SK-MEL-5 (cell line): ENCODE measurements around the gene ILRUN. TPM values are rescaled to one million over a fixed set of nuclear protein-coding genes. Genes with fewer than 3 reads are reported as not detected.
"Not testable (repeated sequence)": the region's sequence is repeated elsewhere in the genome, so short reads cannot be mapped to it uniquely, and the experiment has no call there.

Experiments
- DNase-seq: peaks from one replicate; pipeline ENCODE4 v3.0.0-alpha.2; 2016; ENCODE audit warnings: low read depth, low spot score
- in situ Hi-C: cut with HindIII; loops from 2 replicates; pipeline ENCODE4 v1.10.0; 2016; ENCODE audit warnings: low sequenced_read_pairs, high pct_unique_total_duplicates, low pct_unique_long_range_greater_than_20kb
- polyA plus RNA-seq, 2 experiments: library from polyadenylated mRNA; depleted of rRNA; stranded (reverse); fragments of >200 nt; gene quantifications; 2 replicates each; pipeline ENCODE4 v1.2.3, GENCODE V29; 2015
- total RNA-seq: library from RNA; depleted of rRNA; stranded (reverse); fragments of >200 nt; shearing (Covaris generic); gene quantifications from 2 replicates; pipeline ENCODE4 v1.2.3, GENCODE V29; 2014; rRNA removed

The ILRUN gene
- total RNA-seq: 34.7 and 37.5 TPM in 2 replicates
- 39.8 and 40.1 TPM in 2 replicates for polyA plus RNA-seq (2015; cell fraction: cytosol; rRNA removed)
- polyA plus RNA-seq (2015; cell fraction: nucleus; rRNA removed): 9.1 and 10.1 TPM in 2 replicates

- DNase-seq: peak; percentile 96
- in situ Hi-C loops: no loop called here
Observed at GRCh38 chr6:34696739-34697543, at the start of gene ILRUN. TSS of gene ILRUN (minus strand) at chr6:34696767. CDS start at chr6:34696603, 164 bp downstream.

GRCh38 chr6:34745277-34746103 lies 48.9 kb upstream of the ILRUN start:
- DNase-seq: no peak
- in situ Hi-C loops: no loop called here

GRCh38 chr6:34744294-34744647 lies 47.7 kb upstream of the ILRUN start:
- DNase-seq, in situ Hi-C loops: not testable (repeated sequence)

GRCh38 chr6:34743625-34744293 lies 47.2 kb upstream of the ILRUN start:
- DNase-seq: no peak
- in situ Hi-C loops: no loop called here

GRCh38 chr6:34742094-34742493 lies 45.5 kb upstream of the ILRUN start:
- no peak for DNase-seq
- in situ Hi-C loops: no loop called here

GRCh38 chr6:34736823-34737222 lies 40.3 kb upstream of the ILRUN start:
- no peak for DNase-seq
- in situ Hi-C loops: no loop called here

GRCh38 chr6:34731393-34732060 lies 35.0 kb upstream of the ILRUN start:
- peak; percentile 26 for DNase-seq
- in situ Hi-C loops: no loop called here

GRCh38 chr6:34729631-34730470 lies 33.3 kb upstream of the ILRUN start:
- no peak for DNase-seq

GRCh38 chr6:34726055-34726454 lies 29.5 kb upstream of the ILRUN start:
- in situ Hi-C loops: no loop called here
- DNase-seq: no peak

More at GRCh38 chr6:34729631-34730470, 33.3 kb upstream of the ILRUN start:
- in situ Hi-C loops: no loop called here

- no peak for DNase-seq
- in situ Hi-C loops: no loop called here
Observed at GRCh38 chr6:34723203-34723602, 26.6 kb upstream of the ILRUN start.

GRCh38 chr6:34722451-34722850 lies 25.9 kb upstream of the ILRUN start:
- DNase-seq: no peak
- in situ Hi-C loops: no loop called here

GRCh38 chr6:34720160-34720559 lies 23.6 kb upstream of the ILRUN start:
- DNase-seq, in situ Hi-C loops: not testable (repeated sequence)

GRCh38 chr6:34719646-34720045 lies 23.1 kb upstream of the ILRUN start:
- DNase-seq, in situ Hi-C loops: not testable (repeated sequence)

- no peak for DNase-seq
- in situ Hi-C loops: no loop called here
Observed at GRCh38 chr6:34718976-34719375, 22.4 kb upstream of the ILRUN start.

- DNase-seq: no peak
- in situ Hi-C loops: no loop called here
Observed at GRCh38 chr6:34717466-34717865, 20.9 kb upstream of the ILRUN start.

GRCh38 chr6:34714663-34715062 lies 18.1 kb upstream of the ILRUN start:
- in situ Hi-C loops: no loop called here
- DNase-seq: no peak

GRCh38 chr6:34712881-34713280 lies 16.3 kb upstream of the ILRUN start:
- not testable (repeated sequence) for DNase-seq

More at GRCh38 chr6:34712881-34713280, 16.3 kb upstream of the ILRUN start:
- in situ Hi-C loops: not testable (repeated sequence)
